Measurements from ENCODE around the gene SDK2.

- TF ChIP-seq SUPT5H (IDR thresholded peaks at IDR 0.05), result no peak
- TF ChIP-seq ZNF780A (CRISPR knock-in tag; IDR thresholded peaks at IDR 0.05), result no peak
- TF ChIP-seq POLR2A (conservative IDR thresholded peaks at IDR 0.05), result no peak
- no peak for TF ChIP-seq STAT5B (CRISPR knock-in tag; IDR thresholded peaks at IDR 0.05)
- TF ChIP-seq RBM15 (IDR thresholded peaks at IDR 0.05; ENCODE audit: insufficient read depth, low read length), result no peak
- TF ChIP-seq KHSRP (IDR thresholded peaks at IDR 0.05), result no peak
- no peak for TF ChIP-seq SPI1 (IDR thresholded peaks at IDR 0.05; ENCODE audit: borderline replicate concordance, low read depth, low read length)
- TF ChIP-seq MBD2 (IDR thresholded peaks at IDR 0.05; ENCODE audit: borderline replicate concordance, low read depth), result no peak
- no peak for TF ChIP-seq SMC3 (conservative IDR thresholded peaks at IDR 0.05; ENCODE audit: insufficient read depth, low read depth, low read length)
- TF ChIP-seq SP2 (IDR thresholded peaks at IDR 0.05; ENCODE audit: extremely low read depth, low read depth, low read length, poor library complexity, severe bottlenecking), result no peak
Measured at GRCh38 chr17:73359987-73360410, 284.2 kb downstream of the SDK2 start.

All from K562 (cell line).